KG1 (cell line): ENCODE results near the gene SNTG2.

Experiments
- DNase-seq: peaks from one replicate; lab custom pipeline; 2025; lab: John Stamatoyannopoulos, UW

The SNTG2 gene

DNA sequence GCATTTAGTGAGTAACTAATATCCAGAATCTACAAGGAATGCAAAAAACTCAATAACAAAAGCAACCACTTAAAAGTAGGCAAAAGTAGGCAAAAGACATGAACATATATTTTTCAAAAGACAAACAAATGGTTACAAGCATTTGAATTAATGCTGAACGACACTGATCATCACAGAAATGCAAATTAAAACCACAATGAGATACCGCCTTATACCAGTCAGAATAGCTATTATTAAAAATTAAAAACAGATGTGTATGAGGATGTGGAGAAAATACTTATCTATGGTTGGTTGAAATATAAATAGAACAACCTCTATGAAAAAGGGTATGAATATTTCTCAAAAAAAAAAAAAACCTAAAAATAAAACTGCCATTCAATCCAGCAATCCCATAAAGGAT lies 51.7 kb downstream of the SNTG2 start:
- DNase-seq: no peak

DNA sequence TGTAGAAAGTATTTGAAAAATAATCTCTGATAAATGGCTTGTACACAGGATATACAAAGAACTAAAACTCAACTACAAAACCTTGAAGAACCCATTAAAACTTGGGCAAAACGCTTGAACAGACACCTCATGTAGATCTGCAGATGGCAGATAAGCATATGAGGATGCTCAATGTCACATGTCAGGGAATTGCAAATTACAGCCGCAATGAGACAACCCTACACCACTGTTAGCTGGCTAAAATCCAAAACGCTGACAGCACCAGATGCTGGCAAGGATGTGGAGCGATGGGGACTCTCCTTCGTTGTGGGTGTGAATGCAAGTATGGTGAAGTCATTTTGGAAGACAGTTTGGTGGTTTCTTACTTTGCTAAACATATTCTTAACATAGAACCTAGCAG lies 53.7 kb downstream of the SNTG2 start:
- DNase-seq: no peak

DNA sequence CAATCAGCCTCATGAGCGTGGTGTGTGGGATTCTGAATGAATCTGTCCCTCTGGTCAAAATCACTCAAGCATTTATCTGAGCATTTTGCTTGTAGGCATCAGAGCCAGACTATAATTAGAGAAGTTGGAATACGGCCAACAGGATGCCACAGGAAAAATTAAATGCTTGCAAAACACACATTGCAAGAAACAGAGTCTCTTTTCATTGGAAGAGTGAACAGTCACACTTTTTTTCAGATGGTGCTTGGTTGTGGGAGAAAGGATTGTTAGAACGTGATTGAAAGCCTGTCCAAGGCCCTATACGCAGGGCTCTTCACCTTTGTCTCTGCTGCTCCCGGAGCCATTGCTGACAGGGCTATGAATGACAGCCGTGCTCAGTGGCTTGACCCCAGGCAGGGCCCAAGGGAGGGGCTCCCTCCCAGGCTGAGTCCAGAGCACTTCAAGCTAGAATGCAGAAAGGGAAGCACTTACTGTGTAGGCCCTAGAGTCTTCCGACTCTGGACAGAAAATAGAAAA lies 59.8 kb downstream of the SNTG2 start:
- DNase-seq: no peak

GRCh38 chr2:1011006-1011405 lies 60.4 kb downstream of the SNTG2 start:
- DNase-seq: no peak

- DNase-seq: no peak
These were observed 61.3 kb downstream of the SNTG2 start for GRCh38 chr2:1011985-1012384.

- DNase-seq: no peak
These were observed 64.2 kb downstream of the SNTG2 start for GRCh38 chr2:1014802-1015201.

- no peak for DNase-seq
These were observed 65.9 kb downstream of the SNTG2 start for GRCh38 chr2:1016500-1016899.

DNA sequence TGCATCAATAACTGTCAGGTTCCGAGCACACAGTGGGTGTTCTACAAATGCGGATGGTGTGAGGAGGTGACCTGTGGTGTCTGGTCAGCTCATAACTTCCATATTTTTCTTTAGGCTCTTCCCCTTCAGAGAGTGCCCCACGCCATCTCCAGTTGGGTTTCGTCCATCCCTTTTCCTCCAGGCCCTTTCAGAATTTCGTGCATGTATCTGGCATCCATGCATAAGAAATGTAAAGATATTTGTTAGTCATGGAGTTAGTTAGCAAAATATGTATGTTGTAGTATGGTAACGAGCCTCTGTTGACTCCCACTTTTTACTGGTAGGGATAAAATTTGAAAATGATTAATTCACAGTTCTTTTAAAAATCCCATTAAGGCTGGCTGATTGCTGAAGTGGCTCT lies 67.2 kb downstream of the SNTG2 start:
- DNase-seq: no peak

DNA sequence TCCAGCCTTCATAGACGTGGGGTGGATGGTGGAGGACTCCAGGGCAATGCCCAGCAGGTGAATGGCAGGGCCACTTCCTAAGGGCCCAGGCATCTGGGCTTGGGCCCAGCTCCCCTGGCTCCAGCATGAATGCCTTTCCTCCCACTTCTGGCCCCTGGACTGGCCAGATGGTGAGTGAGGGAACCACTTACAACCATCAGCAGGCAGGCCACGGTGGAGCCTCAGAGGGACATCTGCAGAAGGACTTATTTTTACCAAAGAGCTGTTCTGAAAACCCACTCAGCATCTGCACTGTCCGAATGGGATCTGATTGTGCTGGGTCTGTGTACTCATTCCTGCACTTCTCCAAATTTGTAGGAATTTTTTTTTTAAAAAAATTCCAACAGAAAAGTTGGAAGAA lies 69.6 kb downstream of the SNTG2 start:
- no peak for DNase-seq

- DNase-seq: no peak
These were observed 71.5 kb downstream of the SNTG2 start for GRCh38 chr2:1022178-1022577.

- DNase-seq: no peak
These were observed 74.3 kb downstream of the SNTG2 start for GRCh38 chr2:1024981-1025380.

GRCh38 chr2:1026141-1026540 lies 75.5 kb downstream of the SNTG2 start:
- no peak for DNase-seq

GRCh38 chr2:1028831-1029230 lies 78.2 kb downstream of the SNTG2 start:
- DNase-seq: no peak

DNA sequence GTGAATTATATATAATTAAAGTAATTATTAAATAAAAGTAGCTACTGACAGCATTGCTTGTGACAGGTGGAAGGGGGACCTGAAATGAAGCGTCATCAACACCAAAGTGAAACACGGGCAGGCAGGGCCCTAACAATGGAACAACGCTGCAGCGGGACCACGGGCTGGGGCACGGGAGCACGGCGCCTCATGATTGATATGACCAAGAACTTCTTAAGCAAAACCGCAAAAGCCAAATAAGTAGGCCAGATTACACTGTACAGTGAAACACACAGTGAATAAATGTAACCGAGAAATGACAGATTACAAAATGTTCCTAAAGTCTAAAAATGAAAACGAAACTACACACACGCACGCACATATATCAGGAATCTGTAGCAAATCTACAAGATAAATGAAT lies 81.4 kb downstream of the SNTG2 start:
- no peak for DNase-seq

DNA sequence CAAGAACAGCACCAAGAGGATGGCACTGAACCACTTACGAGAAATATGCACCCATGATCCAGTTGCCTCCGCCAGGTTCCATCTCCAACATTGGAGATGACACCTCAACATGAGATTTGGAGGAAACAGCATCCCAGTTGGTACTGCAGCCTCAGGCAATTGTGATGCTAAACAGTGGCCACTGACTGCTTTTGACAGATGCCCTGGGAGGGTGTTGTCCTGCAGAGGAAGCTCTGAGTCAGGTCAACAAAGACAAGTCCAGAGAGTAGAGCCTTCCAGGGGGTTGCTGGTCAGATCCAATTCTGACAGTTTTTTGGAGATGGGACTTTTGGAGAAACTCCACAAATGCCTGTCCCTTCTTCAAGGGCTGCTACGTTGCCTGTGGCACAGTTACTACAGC lies 82.4 kb downstream of the SNTG2 start:
- DNase-seq: no peak

DNA sequence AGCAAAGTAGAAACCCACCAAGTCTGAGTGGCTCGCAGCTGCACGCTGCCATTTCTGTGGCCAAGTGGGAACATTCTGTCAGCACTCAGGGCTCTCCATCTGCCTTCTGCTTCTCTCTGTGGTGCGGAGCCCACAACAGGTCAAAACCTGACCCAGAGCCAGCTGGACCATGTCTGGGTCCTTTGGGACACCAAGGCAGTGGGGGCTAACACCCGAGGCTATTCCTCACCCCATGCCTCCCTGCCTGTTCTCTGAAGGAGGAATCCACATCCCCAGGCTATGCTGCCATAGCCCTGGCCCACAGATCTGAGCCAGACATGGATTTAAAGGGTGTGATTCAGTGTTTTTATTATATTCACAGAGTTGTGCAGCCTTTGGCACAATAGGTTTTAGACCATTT lies 86.4 kb downstream of the SNTG2 start:
- DNase-seq: no peak

DNA sequence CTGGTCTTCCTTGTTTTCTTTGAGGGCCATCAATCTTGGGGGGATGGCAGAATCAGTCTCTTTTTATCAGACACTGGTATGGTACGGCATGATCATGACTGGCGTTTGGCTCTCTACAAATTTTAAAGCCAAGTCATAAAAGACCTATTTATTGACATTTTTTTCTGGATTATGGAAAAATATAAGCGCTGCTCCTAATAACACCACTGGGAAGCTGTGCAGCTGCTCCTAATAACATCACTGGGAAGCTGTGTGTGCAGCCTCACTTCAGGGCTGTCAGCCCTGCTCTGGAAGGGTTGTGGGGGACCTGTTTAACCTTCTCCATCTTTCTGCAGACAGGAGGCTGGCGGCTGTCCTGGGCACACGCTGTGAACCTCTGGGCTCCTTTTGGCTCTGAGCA lies 88.9 kb downstream of the SNTG2 start:
- DNase-seq: no peak

GRCh38 chr2:1041012-1041805 lies 90.6 kb downstream of the SNTG2 start:
- no peak for DNase-seq

GRCh38 chr2:1045109-1045508 lies 94.5 kb downstream of the SNTG2 start:
- no peak for DNase-seq

GRCh38 chr2:1046067-1046466 lies 95.4 kb downstream of the SNTG2 start:
- DNase-seq: no peak

- DNase-seq: no peak
These were observed 96.8 kb downstream of the SNTG2 start for GRCh38 chr2:1047485-1047884.

- no peak for DNase-seq
These were observed 99.0 kb downstream of the SNTG2 start for GRCh38 chr2:1049691-1050090.

DNA sequence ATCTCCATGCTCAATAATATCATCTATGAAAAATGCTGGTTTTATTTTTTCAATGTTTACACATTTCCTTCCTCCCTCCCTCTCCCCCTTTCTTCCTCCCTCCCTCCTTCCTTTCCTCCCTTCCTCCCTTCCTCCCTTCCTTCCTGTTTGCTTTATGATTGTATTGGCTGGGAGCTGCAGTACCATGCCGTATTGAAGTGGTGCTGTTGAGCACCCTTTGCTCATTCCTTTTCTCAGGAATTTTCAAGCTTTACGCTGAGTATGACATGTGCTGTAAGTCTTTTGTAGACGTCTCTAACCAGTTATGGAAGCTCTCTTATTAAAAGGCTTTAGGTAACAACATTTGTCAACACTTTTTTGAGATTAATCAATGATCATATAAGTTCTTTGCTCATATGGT lies 100.4 kb downstream of the SNTG2 start:
- DNase-seq: no peak

DNA sequence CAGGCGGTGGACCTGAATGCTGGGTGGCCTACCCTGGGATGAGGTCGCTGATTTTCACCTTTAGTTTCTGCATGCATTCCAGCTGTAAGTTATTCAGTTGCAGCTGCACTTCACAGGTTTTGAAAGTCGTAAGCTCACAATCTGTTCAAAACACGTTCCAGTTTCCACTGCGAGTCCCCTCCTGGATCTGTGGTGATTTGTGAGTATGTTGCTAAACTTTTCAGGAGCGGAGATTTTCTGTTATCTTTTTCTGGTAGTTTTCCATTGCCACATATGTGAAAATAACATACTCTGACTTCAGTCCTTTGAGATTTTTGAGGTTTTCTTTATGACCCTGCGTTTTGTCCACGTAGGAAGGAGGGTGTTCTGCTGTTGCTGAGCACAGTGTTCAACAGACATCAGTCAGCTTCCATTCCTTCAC lies 102.1 kb downstream of the SNTG2 start:
- no peak for DNase-seq
